NOMO-1 treated with dmso at 0.1 percent for 144 hours (cell line): Measurements from ENCODE around the gene SYNE1.
"Not testable (repeated sequence)": the region's sequence is repeated elsewhere in the genome, so short reads cannot be mapped to it uniquely, and the experiment has no call there.

Source experiments
- DNase-seq: peaks from one replicate; lab custom pipeline; 2025; ENCODE audit not compliant: unreplicated experiment; lab: John Stamatoyannopoulos, UW

SYNE1 gene

DNA sequence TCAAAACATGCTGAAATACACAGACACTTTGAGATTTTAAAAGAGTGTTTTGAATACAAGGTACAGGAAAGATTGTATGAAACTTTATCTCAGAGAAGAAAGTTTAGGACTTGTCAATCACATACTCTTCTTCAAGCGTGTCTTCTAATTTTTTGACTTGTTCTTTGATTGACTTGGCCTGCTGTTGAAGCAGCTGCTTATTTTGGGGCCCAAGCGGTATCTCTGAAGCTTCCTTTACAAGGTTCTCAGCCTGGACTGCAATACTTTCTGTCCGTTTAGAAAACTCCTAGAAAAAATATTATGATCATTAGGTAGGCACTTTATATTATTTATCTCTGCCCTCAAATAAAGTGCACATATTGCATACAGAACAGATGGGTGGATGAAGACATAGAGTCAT, 201.3 kb downstream of the SYNE1 start:
- no peak for DNase-seq

DNA sequence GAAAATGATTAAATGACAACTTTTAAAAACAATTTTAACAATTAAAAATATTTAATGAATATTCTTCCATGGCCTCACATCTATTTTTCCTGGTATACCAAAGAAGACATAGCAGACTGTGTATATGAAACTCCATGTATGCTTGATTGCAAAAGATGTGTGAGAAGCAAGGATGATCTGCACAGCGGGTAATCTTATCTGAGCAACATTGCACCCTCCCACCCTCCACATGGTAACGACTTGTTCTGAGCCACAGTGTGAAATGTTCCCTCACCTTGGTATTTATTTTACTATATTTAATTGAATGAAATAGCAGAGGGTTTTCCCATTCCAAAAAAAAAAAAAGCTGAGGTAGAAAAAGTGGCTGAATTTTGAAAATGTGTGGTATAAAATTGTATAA, 204.4 kb downstream of the SYNE1 start:
- DNase-seq = no peak

DNA sequence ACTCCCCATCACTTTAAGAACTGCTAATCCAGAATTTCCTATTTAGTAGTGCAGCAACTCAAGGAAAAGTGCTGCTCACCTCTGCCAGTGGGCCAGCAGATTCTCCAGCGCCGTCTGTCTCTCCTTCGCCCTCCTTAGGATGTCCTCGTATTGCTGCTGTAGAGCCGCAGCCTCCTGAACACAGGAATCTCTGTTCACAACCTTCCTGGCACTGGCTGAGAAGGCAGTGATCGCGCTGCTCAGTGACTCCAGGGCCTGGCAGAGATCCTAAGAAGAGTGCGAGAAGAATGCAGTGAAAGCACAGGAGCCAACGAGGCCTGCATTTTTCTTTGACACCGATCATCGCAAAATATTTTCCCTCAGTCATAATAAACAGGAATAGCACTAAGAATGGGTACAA, 209.0 kb downstream of the SYNE1 start:
- no peak for DNase-seq

DNA sequence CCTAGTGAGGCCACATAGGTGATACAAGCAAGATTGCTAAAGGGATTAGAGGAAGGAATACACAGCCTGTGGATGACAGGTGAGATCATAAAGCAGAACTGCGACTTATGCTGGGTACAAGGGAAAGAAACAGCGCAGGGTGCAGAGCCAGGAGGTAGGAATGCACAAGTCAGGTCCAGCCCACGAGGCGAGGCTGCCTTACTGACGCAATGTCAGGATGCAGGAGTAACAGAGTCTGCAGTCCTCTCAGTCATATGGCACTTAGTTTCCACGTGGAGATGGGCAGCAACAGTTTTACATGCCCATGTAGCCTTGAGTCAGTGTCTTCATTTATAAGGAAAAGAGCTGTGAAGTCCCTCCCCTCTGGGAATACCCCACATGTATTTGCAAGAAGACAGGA, 210.9 kb downstream of the SYNE1 start:
- DNase-seq = no peak

DNA sequence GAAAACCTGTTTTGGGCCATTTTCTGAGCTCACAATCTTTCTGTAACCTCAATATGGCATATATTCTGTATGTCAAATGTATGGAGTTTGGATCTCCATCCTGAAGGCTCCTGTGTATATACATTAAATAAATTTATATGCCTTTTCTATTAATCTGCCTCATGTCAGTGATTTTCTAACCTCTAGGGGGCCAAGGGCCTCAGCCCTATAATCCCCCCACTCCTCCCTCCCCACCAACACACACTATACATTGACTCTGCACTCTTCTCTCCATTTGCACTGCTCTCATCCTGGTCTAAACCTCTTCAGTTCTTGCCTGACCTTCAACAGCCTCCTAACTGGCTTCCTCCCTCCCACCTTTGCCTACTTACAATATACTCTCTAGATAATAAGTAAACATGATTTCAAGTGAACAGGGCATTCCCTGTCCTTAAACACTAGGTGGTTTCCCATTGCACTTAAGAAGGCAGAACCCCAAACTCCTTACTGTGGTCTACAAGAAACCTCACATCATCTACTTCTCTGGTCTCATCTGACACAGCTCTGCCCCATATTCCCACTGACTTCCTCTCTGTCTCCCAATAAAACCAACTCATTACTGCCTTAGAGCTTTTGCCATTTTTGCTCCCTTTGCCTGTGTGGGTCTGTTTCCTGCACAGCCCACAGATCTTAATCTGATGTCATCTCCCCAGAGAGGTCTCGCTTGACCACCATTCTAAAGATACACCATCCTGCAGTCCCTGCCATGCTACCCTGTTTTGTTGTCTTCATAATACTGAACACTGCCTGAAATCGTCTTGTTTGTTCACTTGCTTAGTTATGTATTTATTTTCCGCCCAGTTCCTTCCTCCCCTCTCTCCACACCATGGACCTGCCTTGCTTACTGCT, 213.7 kb downstream of the SYNE1 start:
- DNase-seq = no peak

DNA sequence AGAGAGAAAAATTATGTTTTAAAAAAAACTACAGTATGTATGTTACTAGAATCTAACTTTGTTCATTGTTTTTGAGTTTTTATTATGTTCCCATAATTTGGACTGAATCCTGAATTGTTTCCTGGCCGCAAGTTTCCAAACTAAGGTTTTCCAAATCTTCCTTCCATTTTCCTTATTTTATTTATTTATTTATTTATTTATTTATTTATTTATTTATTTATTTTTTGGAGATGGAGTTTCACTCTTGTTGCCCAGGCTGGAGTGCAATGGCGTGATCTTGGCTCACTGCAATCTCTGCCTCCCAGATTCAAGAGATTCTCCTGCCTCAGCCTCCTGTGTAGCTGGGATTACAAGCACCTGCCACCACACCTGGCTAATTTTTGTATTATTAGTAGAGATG, 215.7 kb downstream of the SYNE1 start:
- DNase-seq = not testable (repeated sequence)

DNA sequence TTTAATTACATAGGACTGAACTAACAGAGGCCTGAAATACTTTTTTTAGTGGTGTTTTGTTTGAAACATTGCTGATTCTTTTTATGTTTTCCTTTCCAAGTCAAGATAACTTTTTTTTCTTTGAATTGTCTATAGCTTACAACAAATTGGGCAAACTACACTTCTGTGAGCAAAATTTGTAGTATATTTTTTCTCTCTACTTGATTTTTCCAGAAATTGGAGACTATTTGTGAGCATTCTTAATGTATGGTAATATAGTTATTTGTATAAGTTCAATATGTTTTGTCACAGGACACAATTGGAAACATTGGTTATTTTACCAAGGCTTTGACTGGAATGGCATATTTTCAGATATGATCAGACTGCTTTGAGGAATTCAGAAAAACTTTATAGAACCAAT, 216.5 kb downstream of the SYNE1 start:
- no peak for DNase-seq

DNA sequence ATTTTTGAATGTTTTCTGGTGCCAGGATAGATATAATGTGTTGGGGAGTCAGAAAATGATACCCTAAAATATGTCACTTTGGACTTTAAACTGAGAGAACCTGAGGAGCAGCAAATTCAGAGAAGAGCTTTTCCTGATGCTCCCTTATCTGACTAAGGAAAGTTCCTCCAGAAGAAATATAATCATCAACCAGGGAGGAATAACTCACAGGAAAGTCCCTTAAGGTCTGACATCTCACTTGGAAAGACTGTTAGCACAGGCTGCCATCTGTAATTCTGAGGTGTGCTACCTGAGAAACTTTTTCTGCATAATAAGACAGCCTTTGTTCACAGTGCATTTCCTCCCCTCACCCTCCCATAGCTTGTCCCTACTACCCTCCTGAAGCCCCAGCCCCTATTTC, 218.6 kb downstream of the SYNE1 start:
- no peak for DNase-seq

DNA sequence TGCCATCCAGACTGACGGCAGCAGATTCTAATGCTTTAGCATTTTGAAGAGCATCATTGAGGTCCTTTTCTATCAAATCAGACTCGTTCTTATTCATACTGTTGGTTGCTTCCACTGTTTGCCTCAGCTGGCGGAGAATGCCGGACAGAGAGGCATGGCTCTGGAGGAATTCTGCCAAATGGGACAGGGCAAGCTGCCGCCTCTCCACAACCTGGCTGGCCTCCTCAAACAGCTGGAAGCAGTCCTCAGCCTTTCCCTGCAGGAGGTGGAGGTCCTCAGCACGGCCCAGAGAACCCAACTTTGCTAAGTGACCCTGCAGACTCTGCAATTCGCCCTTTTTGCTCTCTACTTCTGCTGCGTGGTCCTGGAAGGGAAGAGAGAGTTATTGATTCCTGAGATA, 220.5 kb downstream of the SYNE1 start:
- no peak for DNase-seq

DNA sequence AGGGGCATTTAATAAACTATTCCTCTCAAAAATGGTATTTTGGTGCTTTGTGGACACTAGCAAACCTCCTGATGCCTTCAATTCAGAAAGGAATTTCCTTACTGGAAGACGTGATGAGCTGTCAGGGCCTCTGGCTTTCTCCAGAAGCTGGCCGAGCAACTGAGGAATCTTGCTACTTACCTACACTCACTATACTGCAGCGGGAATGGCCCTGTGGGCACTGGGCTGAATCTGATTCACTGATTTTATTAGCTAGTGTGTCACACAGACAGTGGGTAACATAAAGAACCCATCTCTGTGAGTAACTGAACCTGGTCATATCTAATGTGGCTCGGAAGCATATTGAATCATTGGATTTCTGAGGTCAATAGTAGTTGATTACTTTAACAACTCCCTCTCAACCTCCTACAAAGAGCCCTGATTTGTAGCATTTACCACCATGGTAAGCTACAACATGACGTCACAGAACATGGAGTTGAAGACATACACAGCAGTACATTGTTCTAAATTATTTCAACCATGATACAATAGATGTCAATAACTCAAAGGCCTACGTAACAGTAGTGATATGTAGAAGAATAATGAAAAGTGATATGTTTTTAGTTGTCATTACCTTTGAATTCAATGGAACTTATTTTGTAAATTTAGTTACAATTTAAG, 232.1 kb downstream of the SYNE1 start:
- no peak for DNase-seq

DNA sequence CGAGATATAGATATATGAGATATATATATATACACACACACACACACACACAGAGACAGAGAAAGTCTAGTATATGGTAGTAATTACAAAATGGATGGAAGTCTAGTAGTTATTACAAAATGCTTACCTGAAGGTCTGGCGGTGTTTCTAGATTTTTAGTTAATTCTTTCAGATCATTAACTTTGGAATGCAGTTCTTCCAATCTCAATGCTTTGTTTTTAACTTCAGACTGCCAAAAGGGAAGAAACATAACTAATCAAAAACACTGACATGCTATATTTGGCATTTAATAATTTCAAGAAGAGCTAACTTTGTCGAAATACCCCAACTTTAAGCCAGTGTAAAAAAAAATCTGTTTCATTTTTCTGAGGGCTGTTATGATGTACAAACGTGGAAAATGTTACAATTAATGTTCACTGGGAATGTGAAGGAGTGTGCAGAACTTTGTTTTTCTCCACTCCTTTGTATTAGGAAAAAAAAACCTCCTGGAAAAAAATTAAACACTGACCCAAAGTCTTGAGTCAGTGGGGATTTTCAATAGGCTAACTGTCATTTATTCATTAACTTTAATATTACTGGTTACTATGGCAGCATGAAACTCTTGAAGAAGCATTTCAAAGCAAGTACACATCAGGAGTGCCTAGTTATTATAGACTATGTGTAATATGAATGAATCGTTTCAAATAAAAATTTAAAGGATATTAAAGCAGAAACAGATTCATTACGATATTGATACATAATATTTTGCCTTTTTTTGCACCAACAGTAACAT, 232.9 kb downstream of the SYNE1 start:
- no peak for DNase-seq

DNA sequence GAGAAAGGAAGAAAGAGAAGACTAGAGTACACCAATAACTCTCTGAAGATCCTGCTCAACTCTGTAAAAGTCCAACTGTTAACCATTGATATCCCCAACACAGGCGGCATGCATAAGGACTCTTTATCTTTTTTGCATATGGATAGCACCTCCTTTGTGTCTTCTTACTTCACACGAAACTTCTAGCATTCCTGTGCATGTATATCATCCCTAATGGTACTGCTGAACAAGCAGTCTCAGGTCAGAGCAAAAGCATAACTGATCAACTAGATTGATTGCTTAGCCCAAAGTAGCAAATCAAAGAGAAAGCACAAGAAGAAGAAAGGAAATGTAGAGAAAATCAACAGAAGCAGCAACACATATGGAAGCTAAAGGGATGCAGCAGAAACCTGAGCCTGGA, 234.4 kb downstream of the SYNE1 start:
- no peak for DNase-seq

DNA sequence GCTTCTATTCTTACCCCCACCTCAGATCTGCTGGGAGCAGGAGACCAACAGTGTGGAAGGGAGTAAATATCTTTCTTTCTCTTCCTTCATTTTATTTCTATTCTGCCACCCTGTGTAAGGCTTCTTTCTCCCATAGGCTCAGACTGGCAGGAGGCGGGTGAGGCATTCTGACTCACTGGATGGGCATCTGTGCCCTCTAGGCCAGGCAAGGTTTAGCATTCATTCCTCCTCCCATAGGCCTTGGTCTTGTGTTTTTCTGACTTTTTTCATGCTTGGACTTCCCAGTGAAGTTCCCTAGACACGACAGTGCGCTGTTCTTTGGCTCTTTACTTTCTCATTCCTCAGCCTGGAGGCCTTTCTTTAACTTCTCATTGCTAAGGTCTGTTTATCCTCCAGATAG, 235.2 kb downstream of the SYNE1 start:
- DNase-seq = no peak

DNA sequence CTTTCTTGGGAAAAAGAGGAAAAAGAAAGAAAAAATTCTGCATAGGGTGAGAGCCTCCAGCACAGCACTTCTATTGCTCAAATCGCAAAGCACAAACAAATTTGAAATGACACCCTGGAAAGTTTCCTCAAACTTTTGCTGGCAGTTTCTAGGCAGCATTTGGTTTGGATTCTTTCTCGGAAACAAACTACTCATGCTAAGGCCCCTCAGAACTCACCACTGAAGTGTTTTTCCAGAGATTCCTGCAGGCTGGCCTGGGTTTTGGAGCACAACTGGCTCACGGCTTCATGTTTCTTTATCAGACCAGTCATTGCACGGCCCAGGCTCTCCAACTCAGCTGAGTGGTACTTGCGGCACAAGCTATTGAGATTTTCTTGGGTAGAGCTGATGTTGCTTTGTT, 237.8 kb downstream of the SYNE1 start:
- no peak for DNase-seq

DNA sequence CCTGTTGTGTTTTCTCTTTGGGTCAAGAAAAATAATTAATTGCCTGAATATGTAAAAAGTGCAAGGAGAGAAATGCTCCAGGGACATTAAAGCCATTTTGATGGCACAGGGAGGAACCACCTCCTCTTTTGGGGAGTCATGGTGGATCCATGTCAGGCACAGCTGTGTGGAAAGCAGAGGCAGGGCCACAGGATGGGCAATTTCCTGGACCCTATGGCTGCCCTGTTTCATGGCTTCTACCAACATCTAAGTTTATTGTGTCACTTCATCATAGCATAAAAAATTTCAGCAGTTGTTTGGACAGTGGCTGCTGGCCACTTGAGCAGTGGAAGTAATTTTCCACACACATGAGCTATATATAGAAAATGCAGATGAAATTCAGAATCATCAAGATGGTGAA, 238.2 kb downstream of the SYNE1 start:
- no peak for DNase-seq

DNA sequence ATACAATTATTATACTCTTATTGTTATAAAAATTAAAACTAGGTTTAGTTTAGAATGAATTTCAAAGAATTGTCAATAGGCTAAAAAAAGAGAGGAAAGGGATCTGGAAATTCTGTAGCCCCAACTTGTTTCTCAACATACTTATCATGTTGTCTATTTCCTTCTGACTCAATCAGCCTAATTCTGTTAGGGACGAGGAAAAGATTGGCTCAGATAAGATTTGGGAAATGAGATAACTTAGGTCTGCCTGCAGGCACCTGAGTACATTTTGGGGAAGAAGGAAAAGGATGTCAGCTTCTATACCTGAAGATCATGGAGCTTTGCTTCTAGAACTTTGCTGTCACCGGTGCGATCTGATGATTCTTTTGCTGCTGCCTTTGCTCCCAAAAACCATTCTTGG, 238.8 kb downstream of the SYNE1 start:
- DNase-seq = no peak

DNA sequence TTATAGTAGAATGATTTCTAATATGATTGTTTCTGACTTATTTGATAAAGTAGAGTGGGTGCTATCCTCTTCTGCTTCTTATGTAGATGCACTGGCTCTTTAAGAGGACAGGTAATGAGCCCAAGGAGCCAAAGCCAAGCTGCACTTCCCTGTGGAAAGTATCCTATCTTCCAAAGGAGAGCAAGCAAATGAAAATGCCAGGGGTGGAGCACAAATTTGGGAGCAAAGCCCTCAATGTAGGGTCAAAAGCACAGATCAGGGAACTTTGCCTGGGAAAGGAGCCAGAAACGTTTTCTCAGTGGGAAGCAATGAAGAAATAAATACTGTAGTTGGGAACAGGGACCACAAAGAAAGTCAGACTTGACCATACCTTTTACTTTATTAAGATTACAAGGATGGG, 242.9 kb downstream of the SYNE1 start:
- no peak for DNase-seq

DNA sequence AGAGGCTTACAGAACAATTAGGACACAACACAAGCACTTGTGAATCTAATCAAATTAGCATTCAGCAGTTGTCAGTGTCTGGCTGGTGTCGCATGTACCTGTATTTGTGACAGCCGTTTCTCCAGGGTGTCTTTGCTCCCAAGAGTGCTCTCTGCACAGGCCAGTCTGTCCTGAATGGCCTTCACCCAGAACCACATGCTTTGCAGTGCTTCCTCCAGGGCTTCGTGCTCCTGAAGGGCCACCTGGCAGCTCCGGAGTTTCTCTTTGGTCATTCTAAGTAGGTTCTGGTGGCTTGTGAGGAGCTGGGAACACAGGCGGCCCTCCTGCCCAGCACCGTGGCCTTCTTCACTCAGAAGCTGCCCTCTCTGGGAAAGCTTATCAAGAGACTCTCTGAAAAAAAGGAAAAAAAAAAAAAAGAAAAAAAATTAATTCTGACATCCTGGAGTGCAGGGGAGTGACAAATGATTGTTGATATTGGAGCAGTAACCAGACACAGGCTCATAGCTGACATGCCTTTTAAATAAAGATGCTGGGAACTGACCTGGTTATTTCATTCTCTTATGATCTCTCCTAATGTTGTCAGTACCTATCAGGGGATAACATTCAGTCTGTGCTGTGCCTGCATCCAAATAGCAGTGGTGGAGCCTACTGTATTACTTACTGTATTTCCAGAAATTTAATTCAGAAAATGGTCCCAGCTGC, 245.8 kb downstream of the SYNE1 start:
- DNase-seq = no peak

DNA sequence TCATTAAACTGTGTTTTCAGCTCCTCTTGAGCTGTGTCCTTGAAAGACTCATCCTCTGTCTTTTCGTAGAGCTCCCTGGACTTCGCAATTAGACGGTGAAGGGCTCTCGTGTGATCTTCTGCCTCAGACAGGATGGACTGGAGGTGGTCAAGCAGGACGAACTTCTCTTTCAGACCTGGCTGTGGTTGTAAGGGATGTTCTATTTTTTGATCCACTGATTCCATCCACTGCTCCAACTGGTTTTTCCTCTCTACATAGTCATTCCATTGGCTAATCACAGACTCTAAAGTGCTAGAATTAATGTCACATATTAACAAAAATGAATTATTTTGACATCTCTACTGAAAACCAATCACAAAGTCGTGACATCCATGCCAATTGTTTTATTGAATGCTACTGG, 250.1 kb downstream of the SYNE1 start:
- no peak for DNase-seq

DNA sequence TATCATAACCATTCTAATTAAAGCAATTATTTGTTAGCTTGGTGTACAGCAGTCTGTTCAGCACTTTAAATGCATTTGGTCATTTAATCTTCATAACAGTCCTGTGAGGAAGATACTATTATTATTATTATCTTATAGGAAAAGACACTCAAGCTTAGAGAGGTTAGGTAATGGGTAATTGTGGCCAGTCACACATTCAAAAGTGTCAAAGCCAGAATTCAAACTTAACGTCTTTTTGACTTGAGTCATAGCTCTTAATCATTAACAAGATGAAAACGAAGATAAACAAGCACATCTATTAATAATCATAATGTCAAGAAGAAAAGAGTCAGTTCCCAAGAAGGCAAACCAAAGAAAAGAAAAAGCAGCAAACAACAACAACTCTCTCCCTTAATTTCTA, 251.0 kb downstream of the SYNE1 start:
- no peak for DNase-seq
